Effector memory CD8-positive, alpha-beta T cell (primary cell): Measurements from ENCODE around the gene DCN.

Source experiments
- ATAC-seq: fragments of 150-1000 bp; cut with Tn5 transposase; replicated peaks from 2 replicates; pipeline ENCODE4 v1.10.0; 2021; ENCODE audit warnings: mild to moderate bottlenecking, moderate library complexity
- DNase-seq, 3 experiments: peaks; one replicate each; pipeline ENCODE4 v3.0.0; 2021
- H3K27ac Mint-ChIP-seq, 2 donors: one replicate each; pipeline ENCODE4 v1.8.0; 2022; ENCODE audit warnings: mild to moderate bottlenecking in 2 of 2, mixed read lengths in 2 of 2, moderate library complexity in 2 of 2
- H3K27me3 Mint-ChIP-seq, 2 donors: one replicate each; pipeline ENCODE4 v1.8.0; 2022; ENCODE audit warnings: mixed read lengths in 2 of 2
- H3K36me3 Mint-ChIP-seq: one replicate; pipeline ENCODE4 v1.8.0; 2022; ENCODE audit warnings: mild to moderate bottlenecking, moderate library complexity, mixed read lengths; ENCODE audit not compliant: insufficient read depth
- H3K4me1 Mint-ChIP-seq, 2 donors: one replicate each; pipeline ENCODE4 v1.8.0; 2022; ENCODE audit warnings: low read depth in 2 of 2, mixed read lengths in 2 of 2
- H3K4me3 Mint-ChIP-seq, 2 donors: one replicate each; pipeline ENCODE4 v1.8.0; 2022; ENCODE audit warnings: mild to moderate bottlenecking in 2 of 2, mixed read lengths in 2 of 2, moderate library complexity in 2 of 2
- H3K9me3 Mint-ChIP-seq, 2 donors: one replicate each; pipeline ENCODE4 v1.8.0; 2022; ENCODE audit warnings: mixed read lengths in 2 of 2

Gene DCN

GRCh38 chr12:91205811-91206210, 23.2 kb upstream of the DCN start:
- H3K27ac Mint-ChIP-seq: no peak overlapping the region
- H3K27me3 Mint-ChIP-seq: no peaks in the 10 kb centered on the region
- H3K9me3 Mint-ChIP-seq: peaks cover 2 to 5% of the 10 kb centered on the region in 2 donors
- H3K4me1 Mint-ChIP-seq: no peaks in the 10 kb centered on the region
- no peaks in the 10 kb centered on the region for H3K36me3 Mint-ChIP-seq
- no peak for DNase-seq
- no peak overlapping the region for H3K4me3 Mint-ChIP-seq
- ATAC-seq: no peak

- ATAC-seq (no peak), DNase-seq (no peak)
- Mint-ChIP-seq H3K4me3 (no peak overlapping the region), H3K9me3 (peaks cover 2 to 5% of the 10 kb centered on the region in 2 donors), H3K27me3 (no peaks in the 10 kb centered on the region), H3K27ac (no peak overlapping the region), H3K4me1 (no peaks in the 10 kb centered on the region), H3K36me3 (no peaks in the 10 kb centered on the region)
Measured at GRCh38 chr12:91204421-91204820, 21.8 kb upstream of the DCN start.

GRCh38 chr12:91203610-91204009, 21.0 kb upstream of the DCN start:
- Mint-ChIP-seq H3K27ac (no peak overlapping the region), H3K4me3 (no peak overlapping the region), H3K9me3 (peaks cover 2 to 5% of the 10 kb centered on the region in 2 donors), H3K36me3 (no peaks in the 10 kb centered on the region), H3K27me3 (no peaks in the 10 kb centered on the region), H3K4me1 (no peaks in the 10 kb centered on the region)
- ATAC-seq: no peak
- no peak for DNase-seq

GRCh38 chr12:91202390-91202789, 19.8 kb upstream of the DCN start:
- H3K9me3 Mint-ChIP-seq: peaks cover 0 to 5% of the 10 kb centered on the region in 2 donors
- no peak overlapping the region for H3K27ac Mint-ChIP-seq
- no peak overlapping the region for H3K4me3 Mint-ChIP-seq
- H3K4me1 Mint-ChIP-seq: no peaks in the 10 kb centered on the region
- no peaks in the 10 kb centered on the region for H3K36me3 Mint-ChIP-seq
- ATAC-seq: no peak
- no peaks in the 10 kb centered on the region for H3K27me3 Mint-ChIP-seq
- no peak for DNase-seq

GRCh38 chr12:91196436-91196835, 13.8 kb upstream of the DCN start:
- DNase-seq (no peak), ATAC-seq (no peak)
- Mint-ChIP-seq H3K4me3 (no peak overlapping the region), H3K27me3 (no peaks in the 10 kb centered on the region), H3K27ac (no peak overlapping the region), H3K9me3 (peaks cover 0 to 13% of the 10 kb centered on the region in 2 donors), H3K4me1 (no peaks in the 10 kb centered on the region), H3K36me3 (no peaks in the 10 kb centered on the region)

GRCh38 chr12:91194500-91194899, 11.9 kb upstream of the DCN start:
- H3K27me3 Mint-ChIP-seq: no peaks in the 10 kb centered on the region
- no peaks in the 10 kb centered on the region for H3K4me1 Mint-ChIP-seq
- H3K27ac Mint-ChIP-seq: no peak overlapping the region
- H3K9me3 Mint-ChIP-seq: peaks cover 1 to 13% of the 10 kb centered on the region in 2 donors
- ATAC-seq (no peak), DNase-seq (no peak)
- no peaks in the 10 kb centered on the region for H3K36me3 Mint-ChIP-seq
- no peak overlapping the region for H3K4me3 Mint-ChIP-seq

GRCh38 chr12:91191513-91192111, 9.0 kb upstream of the DCN start:
- no peak for DNase-seq
- H3K4me3 Mint-ChIP-seq: no peak overlapping the region

GRCh38 chr12:91189516-91189915, 6.9 kb upstream of the DCN start:
- DNase-seq (no peak), ATAC-seq (no peak)
- Mint-ChIP-seq H3K4me1 (no peaks in the 10 kb centered on the region), H3K36me3 (no peaks in the 10 kb centered on the region), H3K9me3 (peaks cover 0 to 1% of the 10 kb centered on the region in 2 donors), H3K27me3 (no peaks in the 10 kb centered on the region), H3K27ac (no peak overlapping the region), H3K4me3 (no peak overlapping the region)

More at GRCh38 chr12:91191513-91192111, 9.0 kb upstream of the DCN start:
- ATAC-seq: no peak
- no peaks in the 10 kb centered on the region for H3K36me3 Mint-ChIP-seq
- H3K9me3 Mint-ChIP-seq: peaks cover 1 to 7% of the 10 kb centered on the region in 2 donors
- H3K4me1 Mint-ChIP-seq: no peaks in the 10 kb centered on the region
- H3K27me3 Mint-ChIP-seq: no peaks in the 10 kb centered on the region
- no peak overlapping the region for H3K27ac Mint-ChIP-seq

GRCh38 chr12:91188778-91189177, 6.2 kb upstream of the DCN start:
- H3K27me3 Mint-ChIP-seq: no peaks in the 10 kb centered on the region
- no peak overlapping the region for H3K4me3 Mint-ChIP-seq
- H3K27ac Mint-ChIP-seq: no peak overlapping the region

GRCh38 chr12:91186156-91186555, 3.5 kb upstream of the DCN start:
- Mint-ChIP-seq H3K4me3 (no peak overlapping the region), H3K27me3 (no peaks in the 10 kb centered on the region), H3K27ac (no peak overlapping the region), H3K36me3 (no peaks in the 10 kb centered on the region), H3K4me1 (no peaks in the 10 kb centered on the region), H3K9me3 (no peaks in the 10 kb centered on the region)
- ATAC-seq (no peak), DNase-seq (no peak)

More at GRCh38 chr12:91188778-91189177, 6.2 kb upstream of the DCN start:
- no peaks in the 10 kb centered on the region for H3K36me3 Mint-ChIP-seq
- ATAC-seq: no peak
- DNase-seq: no peak
- H3K4me1 Mint-ChIP-seq: no peaks in the 10 kb centered on the region
- H3K9me3 Mint-ChIP-seq: peaks cover 0 to 1% of the 10 kb centered on the region in 2 donors

GRCh38 chr12:91185421-91185820, 2.8 kb upstream of the DCN start:
- DNase-seq (no peak), ATAC-seq (no peak)
- no peaks in the 10 kb centered on the region for H3K27me3 Mint-ChIP-seq
- no peaks in the 10 kb centered on the region for H3K36me3 Mint-ChIP-seq
- H3K4me1 Mint-ChIP-seq: no peaks in the 10 kb centered on the region
- no peaks in the 10 kb centered on the region for H3K9me3 Mint-ChIP-seq
- H3K27ac Mint-ChIP-seq: no peak overlapping the region
- no peak overlapping the region for H3K4me3 Mint-ChIP-seq

GRCh38 chr12:91183551-91183950, 934 bp upstream of the DCN start:
- no peaks in the 10 kb centered on the region for H3K9me3 Mint-ChIP-seq
- ATAC-seq: no peak
- DNase-seq: no peak
- no peak overlapping the region for H3K4me3 Mint-ChIP-seq
- no peaks in the 10 kb centered on the region for H3K36me3 Mint-ChIP-seq
- no peaks in the 10 kb centered on the region for H3K4me1 Mint-ChIP-seq
- H3K27me3 Mint-ChIP-seq: no peaks in the 10 kb centered on the region
- H3K27ac Mint-ChIP-seq: no peak overlapping the region

- Mint-ChIP-seq H3K36me3 (no peaks in the 10 kb centered on the region), H3K4me1 (no peaks in the 10 kb centered on the region), H3K9me3 (no peaks in the 10 kb centered on the region), H3K27me3 (no peaks in the 10 kb centered on the region), H3K4me3 (no peak overlapping the region), H3K27ac (no peak overlapping the region)
- no peak for DNase-seq
- no peak for ATAC-seq
Measured at GRCh38 chr12:91180582-91181395, 1.8 kb downstream of the DCN start.

- DNase-seq: no peak
- Mint-ChIP-seq H3K36me3 (no peaks in the 10 kb centered on the region), H3K27ac (no peak overlapping the region), H3K4me3 (no peak overlapping the region), H3K4me1 (no peaks in the 10 kb centered on the region), H3K27me3 (no peaks in the 10 kb centered on the region), H3K9me3 (no peaks in the 10 kb centered on the region)
- ATAC-seq: no peak
Measured at GRCh38 chr12:91179966-91180561, 2.6 kb downstream of the DCN start.
